ENCODE results near the gene CTR9.

Gene CTR9

GRCh38 chr11:10728789-10729472 is 22.1 kb upstream of the CTR9 start:
- H3K4me1 Mint-ChIP-seq (ENCODE audit: low read depth): peaks cover 20% of the 10 kb centered on the region
- no peaks in the 10 kb centered on the region for H3K9me3 Mint-ChIP-seq
- H3K4me3 Mint-ChIP-seq: no peak overlapping the region
- peaks cover 30% of the 10 kb centered on the region for H3K27me3 Mint-ChIP-seq
- no peak overlapping the region for H3K27ac Mint-ChIP-seq
- no peaks in the 10 kb centered on the region for H3K36me3 Mint-ChIP-seq (ENCODE audit: low read depth)

GRCh38 chr11:10730151-10730550 is 20.9 kb upstream of the CTR9 start:
- H3K27ac Mint-ChIP-seq: no peak overlapping the region
- H3K36me3 Mint-ChIP-seq (ENCODE audit: low read depth): no peaks in the 10 kb centered on the region
- peaks cover 15% of the 10 kb centered on the region for H3K4me1 Mint-ChIP-seq (ENCODE audit: low read depth)
- peaks cover 26% of the 10 kb centered on the region for H3K27me3 Mint-ChIP-seq
- H3K4me3 Mint-ChIP-seq: no peak overlapping the region
- H3K9me3 Mint-ChIP-seq: no peaks in the 10 kb centered on the region

- Mint-ChIP-seq H3K36me3 (ENCODE audit: low read depth) (no peaks in the 10 kb centered on the region), H3K4me1 (ENCODE audit: low read depth) (peaks cover 14% of the 10 kb centered on the region), H3K9me3 (no peaks in the 10 kb centered on the region), H3K4me3 (no peak overlapping the region), H3K27ac (no peak overlapping the region), H3K27me3 (peaks cover 26% of the 10 kb centered on the region)
Observed at GRCh38 chr11:10731064-10731680, 19.9 kb upstream of the CTR9 start.

GRCh38 chr11:10735481-10736475 is 15.3 kb upstream of the CTR9 start:
- peak overlapping the region; percentile 54 for H3K4me3 Mint-ChIP-seq
- no peaks in the 10 kb centered on the region for H3K36me3 Mint-ChIP-seq (ENCODE audit: low read depth)
- H3K4me1 Mint-ChIP-seq (ENCODE audit: low read depth): peaks cover 11% of the 10 kb centered on the region
- H3K27ac Mint-ChIP-seq: no peak overlapping the region
- peaks cover 11% of the 10 kb centered on the region for H3K27me3 Mint-ChIP-seq
- no peaks in the 10 kb centered on the region for H3K9me3 Mint-ChIP-seq

- Mint-ChIP-seq H3K27me3 (no peaks in the 10 kb centered on the region), H3K4me1 (ENCODE audit: low read depth) (peaks cover 39% of the 10 kb centered on the region), H3K27ac (peak overlapping the region; percentile 69), H3K9me3 (no peaks in the 10 kb centered on the region), H3K36me3 (ENCODE audit: low read depth) (no peaks in the 10 kb centered on the region), H3K4me3 (no peak overlapping the region)
Observed at GRCh38 chr11:10742460-10743208, 8.4 kb upstream of the CTR9 start.

- Mint-ChIP-seq H3K27ac (peak overlapping the region; percentile 48), H3K36me3 (ENCODE audit: low read depth) (no peaks in the 10 kb centered on the region), H3K27me3 (no peaks in the 10 kb centered on the region), H3K9me3 (no peaks in the 10 kb centered on the region), H3K4me3 (peak overlapping the region; percentile 13), H3K4me1 (ENCODE audit: low read depth) (peaks cover 45% of the 10 kb centered on the region)
Observed at GRCh38 chr11:10743354-10744000, 7.6 kb upstream of the CTR9 start.

- Mint-ChIP-seq H3K4me3 (no peak overlapping the region), H3K27ac (peak overlapping the region; percentile 48), H3K36me3 (ENCODE audit: low read depth) (no peaks in the 10 kb centered on the region), H3K4me1 (ENCODE audit: low read depth) (peaks cover 48% of the 10 kb centered on the region), H3K27me3 (no peaks in the 10 kb centered on the region), H3K9me3 (no peaks in the 10 kb centered on the region)
Observed at GRCh38 chr11:10744206-10744605, 6.8 kb upstream of the CTR9 start.

GRCh38 chr11:10746871-10747270 is 4.2 kb upstream of the CTR9 start:
- Mint-ChIP-seq H3K4me3 (no peak overlapping the region), H3K36me3 (ENCODE audit: low read depth) (no peaks in the 10 kb centered on the region), H3K4me1 (ENCODE audit: low read depth) (peaks cover 51% of the 10 kb centered on the region), H3K9me3 (no peaks in the 10 kb centered on the region), H3K27ac (no peak overlapping the region), H3K27me3 (no peaks in the 10 kb centered on the region)

GRCh38 chr11:10747733-10748132 is 3.3 kb upstream of the CTR9 start:
- H3K27me3 Mint-ChIP-seq: no peaks in the 10 kb centered on the region
- H3K4me1 Mint-ChIP-seq (ENCODE audit: low read depth): peaks cover 49% of the 10 kb centered on the region
- no peaks in the 10 kb centered on the region for H3K36me3 Mint-ChIP-seq (ENCODE audit: low read depth)
- H3K9me3 Mint-ChIP-seq: no peaks in the 10 kb centered on the region
- no peak overlapping the region for H3K4me3 Mint-ChIP-seq
- H3K27ac Mint-ChIP-seq: no peak overlapping the region

- H3K4me3 Mint-ChIP-seq: peak overlapping the region; percentile 0
- H3K36me3 Mint-ChIP-seq (ENCODE audit: low read depth): peaks cover 4% of the 10 kb centered on the region
- peaks cover 32% of the 10 kb centered on the region for H3K4me1 Mint-ChIP-seq (ENCODE audit: low read depth)
- no peak overlapping the region for H3K27ac Mint-ChIP-seq
- H3K9me3 Mint-ChIP-seq: no peaks in the 10 kb centered on the region
- no peaks in the 10 kb centered on the region for H3K27me3 Mint-ChIP-seq
Observed at GRCh38 chr11:10749476-10749875, 1.6 kb upstream of the CTR9 start.

GRCh38 chr11:10751581-10751940 is 515 bp downstream of the CTR9 start:
- peaks cover 16% of the 10 kb centered on the region for H3K36me3 Mint-ChIP-seq (ENCODE audit: low read depth)
- H3K27me3 Mint-ChIP-seq: no peaks in the 10 kb centered on the region
- H3K4me1 Mint-ChIP-seq (ENCODE audit: low read depth): peaks cover 20% of the 10 kb centered on the region
- H3K9me3 Mint-ChIP-seq: no peaks in the 10 kb centered on the region
- H3K4me3 Mint-ChIP-seq: peak overlapping the region; percentile 94
- peak overlapping the region; percentile 87 for H3K27ac Mint-ChIP-seq

GRCh38 chr11:10752061-10752460 is 1.0 kb downstream of the CTR9 start:
- peaks cover 16% of the 10 kb centered on the region for H3K36me3 Mint-ChIP-seq (ENCODE audit: low read depth)
- no peaks in the 10 kb centered on the region for H3K9me3 Mint-ChIP-seq
- H3K27me3 Mint-ChIP-seq: no peaks in the 10 kb centered on the region
- H3K27ac Mint-ChIP-seq: peak overlapping the region; percentile 87
- peak overlapping the region; percentile 94 for H3K4me3 Mint-ChIP-seq
- H3K4me1 Mint-ChIP-seq (ENCODE audit: low read depth): peaks cover 20% of the 10 kb centered on the region

- no peak overlapping the region for H3K27ac Mint-ChIP-seq
Observed at GRCh38 chr11:10752486-10752885, 1.4 kb downstream of the CTR9 start.

GRCh38 chr11:10758957-10759356 is 7.9 kb downstream of the CTR9 start:
- H3K9me3 Mint-ChIP-seq: no peaks in the 10 kb centered on the region
- peaks cover 31% of the 10 kb centered on the region for H3K36me3 Mint-ChIP-seq (ENCODE audit: low read depth)
- H3K4me1 Mint-ChIP-seq (ENCODE audit: low read depth): peaks cover 6% of the 10 kb centered on the region
- no peaks in the 10 kb centered on the region for H3K27me3 Mint-ChIP-seq
- no peak overlapping the region for H3K4me3 Mint-ChIP-seq
- H3K27ac Mint-ChIP-seq: no peak overlapping the region

More at GRCh38 chr11:10752486-10752885, 1.4 kb downstream of the CTR9 start:
- no peaks in the 10 kb centered on the region for H3K9me3 Mint-ChIP-seq
- peaks cover 20% of the 10 kb centered on the region for H3K4me1 Mint-ChIP-seq (ENCODE audit: low read depth)
- peak overlapping the region; percentile 94 for H3K4me3 Mint-ChIP-seq
- peaks cover 16% of the 10 kb centered on the region for H3K36me3 Mint-ChIP-seq (ENCODE audit: low read depth)
- H3K27me3 Mint-ChIP-seq: no peaks in the 10 kb centered on the region
